GM12872 (cell line): Measurements from ENCODE around the gene CCL23.

Experiments used
- CTCF ChIP-seq: IDR thresholded peaks from 3 replicates; pipeline ENCODE4 v1.5.1; 2011; ENCODE audit warnings: low read depth, mild to moderate bottlenecking, low read length, moderate library complexity; ENCODE audit not compliant: insufficient read depth

Gene CCL23

DNA sequence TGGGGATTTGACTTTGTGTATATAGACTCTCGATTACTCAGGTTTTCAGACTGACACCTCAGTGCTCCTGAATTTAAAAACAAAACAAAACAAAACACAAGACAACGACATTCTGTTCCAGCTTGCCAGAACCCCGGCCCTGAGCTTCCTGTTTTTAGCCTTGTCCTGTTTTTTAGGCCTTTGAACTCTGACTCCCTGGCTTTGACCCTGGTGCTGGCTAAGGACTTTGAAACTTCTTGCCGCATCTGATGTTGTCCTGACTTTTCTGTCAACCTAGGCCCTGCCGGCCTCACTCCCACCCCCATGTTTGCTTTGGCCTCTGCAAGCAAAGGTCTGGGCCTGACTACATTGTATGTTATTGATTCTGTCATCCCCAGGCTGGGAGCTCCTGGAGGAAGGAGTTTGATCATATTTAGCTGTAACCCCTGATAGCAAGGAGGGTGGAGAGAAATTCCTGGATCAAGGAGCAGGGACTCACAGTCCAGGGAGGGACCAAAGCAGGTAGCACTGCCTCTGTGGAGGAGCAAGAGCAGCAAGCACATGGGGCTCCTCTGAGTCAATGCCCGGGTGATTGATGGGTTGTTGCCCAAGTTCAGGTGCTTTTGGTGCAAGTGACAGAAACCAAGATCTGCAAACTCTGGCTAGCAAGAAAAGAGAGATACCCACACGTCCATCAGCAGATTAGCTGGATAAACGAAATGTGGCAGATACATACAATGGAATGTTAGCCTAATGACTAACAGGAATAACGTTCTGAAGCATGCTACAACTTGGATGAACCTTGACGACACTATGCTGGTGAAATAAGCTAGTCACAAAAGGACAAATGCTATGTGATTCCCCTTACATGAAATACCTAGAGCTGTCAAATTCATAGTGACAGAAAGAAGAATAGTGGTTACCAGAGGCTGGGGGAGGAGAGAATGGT is 44.2 kb downstream of the CCL23 start:
- no peak for TF ChIP-seq CTCF

GRCh38 chr17:35972945-35973332 is 44.8 kb downstream of the CCL23 start:
- TF ChIP-seq CTCF, result no peak

DNA sequence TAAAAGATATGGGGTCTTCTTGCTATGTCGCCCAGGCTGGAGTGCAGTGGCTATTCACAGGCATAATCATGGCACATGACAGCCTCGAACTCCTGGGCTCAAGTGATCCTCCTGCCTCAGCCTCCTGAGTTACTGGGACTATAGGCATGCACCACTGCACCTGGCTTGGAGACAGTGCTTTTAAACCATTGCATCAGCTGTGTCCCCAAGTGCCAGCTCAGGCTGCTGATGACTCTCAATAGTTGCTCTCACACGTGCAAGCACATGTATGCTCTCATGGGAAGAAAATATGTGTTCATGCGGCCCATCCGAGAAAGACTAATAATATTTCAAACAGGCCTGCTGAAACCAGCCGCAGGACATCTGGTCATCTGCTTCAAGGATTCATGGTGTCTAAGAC is 45.2 kb downstream of the CCL23 start:
- TF ChIP-seq CTCF, result no peak

DNA sequence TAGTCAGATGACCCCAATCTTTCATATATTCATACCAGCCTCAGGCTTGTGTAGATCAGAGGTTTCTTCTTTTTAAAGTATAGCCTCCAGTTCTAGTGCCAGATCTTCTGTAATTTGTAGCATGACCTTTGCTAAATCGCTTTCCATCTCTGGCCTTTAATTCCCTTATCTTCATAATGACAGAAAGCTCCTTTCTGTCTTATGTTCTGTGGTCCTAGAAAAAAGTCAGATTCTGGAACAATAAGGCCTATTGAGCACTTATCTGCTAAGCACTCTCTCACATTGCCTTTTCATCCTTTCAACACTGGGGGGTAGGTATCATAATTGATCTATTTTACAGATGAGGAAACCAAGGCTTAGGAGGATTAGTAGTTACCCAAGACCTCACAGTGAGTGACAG is 45.7 kb downstream of the CCL23 start:
- no peak for TF ChIP-seq CTCF

- peak; percentile 85 for TF ChIP-seq CTCF
These were observed 48.0 kb downstream of the CCL23 start for GRCh38 chr17:35969558-35970380.

DNA sequence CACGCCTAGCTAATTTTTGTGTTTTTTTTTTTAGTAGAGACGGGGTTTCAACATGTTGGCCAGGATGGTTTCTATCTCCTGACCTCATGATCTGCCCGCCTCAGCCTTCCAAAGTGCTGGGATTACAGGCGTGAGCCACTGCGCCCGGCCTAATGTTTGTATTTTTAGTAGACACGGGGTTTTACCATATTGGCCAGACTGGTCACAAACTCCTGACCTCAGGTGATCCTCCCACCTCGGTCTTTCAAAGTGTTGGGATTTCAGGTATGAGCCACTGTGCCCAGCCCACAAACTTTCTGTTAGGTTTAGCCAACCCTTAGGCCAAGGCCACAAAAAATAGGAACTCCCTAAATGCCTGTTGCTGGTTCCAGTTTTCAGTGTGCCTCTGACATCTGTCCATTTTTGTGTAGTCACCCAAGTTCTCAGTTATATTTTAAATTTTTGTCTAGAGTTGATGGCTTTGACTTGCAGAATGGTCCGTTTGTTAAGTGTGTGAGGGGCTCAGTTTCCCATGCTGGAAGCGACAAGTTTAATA is 49.2 kb downstream of the CCL23 start:
- TF ChIP-seq CTCF, result no peak

- TF ChIP-seq CTCF, result no peak
These were observed 52.5 kb downstream of the CCL23 start for GRCh38 chr17:35965272-35965671.
